GM06990 (cell line): ENCODE measurements around the gene MED27.

Experiments
- DNase-seq: peaks from one replicate; pipeline ENCODE4 v3.0.0-alpha.2; 2011; ENCODE audit not compliant: insufficient read length; ENCODE audit errors: extremely low read depth
- H3K27me3 ChIP-seq: replicated peaks from 2 replicates; pipeline ENCODE4 v1.6.0; 2011; ENCODE audit warnings: low read length; ENCODE audit not compliant: control insufficient read depth, insufficient read depth
- H3K36me3 ChIP-seq: 2 replicates; pipeline ENCODE4 v1.5.1; 2011; ENCODE audit warnings: low read length; ENCODE audit not compliant: control insufficient read depth, insufficient read depth
- H3K4me3 ChIP-seq: replicated peaks from 2 replicates; pipeline ENCODE4 v1.5.1; 2011; ENCODE audit warnings: low read depth, mild to moderate bottlenecking, control low read depth, low read length
- CTCF ChIP-seq: IDR thresholded peaks from 2 replicates; pipeline ENCODE4 v1.5.1; 2011; ENCODE audit warnings: low read length, control low read depth, mild to moderate bottlenecking, inconsistent platforms; ENCODE audit not compliant: insufficient read depth, poor library complexity, severe bottlenecking

Gene MED27

GRCh38 chr9:132124800-132125199 is 45.1 kb upstream of the MED27 start:
- peaks cover 1% of the 10 kb centered on the region for H3K27me3 ChIP-seq
- H3K4me3 ChIP-seq = no peak overlapping the region
- no peak for DNase-seq
- no peak for TF ChIP-seq CTCF
- H3K36me3 ChIP-seq = no peaks in the 10 kb centered on the region

- DNase-seq = no peak
- no peak for TF ChIP-seq CTCF
- no peaks in the 10 kb centered on the region; the same call in 1 of the 2 replicates for H3K27me3 ChIP-seq
These were observed 41.4 kb upstream of the MED27 start for GRCh38 chr9:132121021-132121420.

GRCh38 chr9:132117694-132118093 is 38.0 kb upstream of the MED27 start:
- no peak for DNase-seq
- TF ChIP-seq CTCF = no peak
- Histone ChIP-seq H3K4me3 (no peak overlapping the region), H3K27me3 (no peaks in the 10 kb centered on the region), H3K36me3 (no peaks in the 10 kb centered on the region)

More at GRCh38 chr9:132121021-132121420, 41.4 kb upstream of the MED27 start:
- Histone ChIP-seq H3K4me3 (no peak overlapping the region), H3K36me3 (no peaks in the 10 kb centered on the region)

GRCh38 chr9:132116583-132116982 is 36.9 kb upstream of the MED27 start:
- TF ChIP-seq CTCF = no peak
- H3K27me3 ChIP-seq = no peaks in the 10 kb centered on the region
- H3K36me3 ChIP-seq = no peaks in the 10 kb centered on the region
- H3K4me3 ChIP-seq = no peak overlapping the region
- DNase-seq = no peak

- DNase-seq = no peak
- H3K4me3 ChIP-seq = no peak overlapping the region
- no peak for TF ChIP-seq CTCF
These were observed 34.5 kb upstream of the MED27 start for GRCh38 chr9:132114102-132114707.

GRCh38 chr9:132109291-132109690 is 29.6 kb upstream of the MED27 start:
- Histone ChIP-seq H3K36me3 (no peaks in the 10 kb centered on the region), H3K27me3 (no peaks in the 10 kb centered on the region; the same call in none of the 2 replicates), H3K4me3 (no peak overlapping the region)
- TF ChIP-seq CTCF = no peak
- no peak for DNase-seq

More at GRCh38 chr9:132114102-132114707, 34.5 kb upstream of the MED27 start:
- no peaks in the 10 kb centered on the region for H3K36me3 ChIP-seq
- no peaks in the 10 kb centered on the region for H3K27me3 ChIP-seq
